CD4-positive, alpha-beta T cell treated with Interferon alpha-2 for 1 hour (primary cell): ENCODE data around the gene SDS.
A peak's percentile ranks its signal among the peaks of the same experiment; 100 is the strongest.

ENCODE experiments used
- DNase-seq, 2 donors: peaks; one replicate each; pipeline ENCODE4 v3.0.0-alpha.2; 2020 to 2022

SDS gene

GRCh38 chr12:113424915-113425823 is 21.5 kb upstream of the SDS start:
- DNase-seq: peak; percentile 44 to 51

GRCh38 chr12:113424456-113424855 is 20.8 kb upstream of the SDS start:
- no peak for DNase-seq

- DNase-seq: no peak
Measured at GRCh38 chr12:113422886-113423669, 19.4 kb upstream of the SDS start.

- DNase-seq: peak; percentile 32 to 80
Measured at GRCh38 chr12:113422030-113422885, 18.6 kb upstream of the SDS start, which contains the start of gene SDSL. Gene SDSL (plus strand): TSS chr12:113422380. CDS start chr12:113427983, 5,603 bp downstream.

GRCh38 chr12:113420996-113421595 is 17.4 kb upstream of the SDS start:
- no peak for DNase-seq

- DNase-seq: no peak
Measured at GRCh38 chr12:113418213-113418879, 14.7 kb upstream of the SDS start.

- DNase-seq: peak; percentile 5 to 59
Measured at GRCh38 chr12:113416091-113416754, 12.5 kb upstream of the SDS start.

- DNase-seq: no peak
Measured at GRCh38 chr12:113414519-113415038, 10.9 kb upstream of the SDS start.

- DNase-seq: no peak
Measured at GRCh38 chr12:113413488-113413939, 9.8 kb upstream of the SDS start.

- no peak for DNase-seq
Measured at GRCh38 chr12:113409462-113410124, 5.9 kb upstream of the SDS start.

- DNase-seq: no peak
Measured at GRCh38 chr12:113408756-113409298, 5.1 kb upstream of the SDS start.

- DNase-seq: no peak
Measured at GRCh38 chr12:113407931-113408600, 4.4 kb upstream of the SDS start.

GRCh38 chr12:113405694-113406093 is 2.0 kb upstream of the SDS start:
- no peak for DNase-seq

GRCh38 chr12:113402586-113403260 is 964 bp downstream of the SDS start:
- no peak for DNase-seq

- no peak for DNase-seq
Measured at GRCh38 chr12:113401066-113402000, 2.4 kb downstream of the SDS start.

GRCh38 chr12:113400362-113400761 is 3.3 kb downstream of the SDS start:
- DNase-seq: no peak

- DNase-seq: no peak
Measured at GRCh38 chr12:113399490-113399889, 4.2 kb downstream of the SDS start.
